Spleen (tissue), 7 donors: ENCODE data around the gene NUTM2D.
"Not testable (repeated sequence)": the region's sequence is repeated elsewhere in the genome, so short reads cannot be mapped to it uniquely, and the experiment has no call there.

Experiments
- CTCF ChIP-seq, 11 experiments: fragments of 200-600 bp in 7 of 11; fragments of 450-650 bp in 4 of 11; sonication (generic) in 4 of 11; IDR thresholded peaks in 8 of 11; conservative IDR thresholded peaks in 3 of 11; 1 replicate in 7 of 11; 2 replicates in 4 of 11; pipeline versions ENCODE4 v1.4.0 to v1.8.0; 2016 to 2021; ENCODE audit warnings: antibody characterized with exemption in 11 of 11, inconsistent platforms in 4 of 11, mild to moderate bottlenecking in 1 of 11
- POLR2A ChIP-seq, 3 donors: fragments of 450-650 bp; IDR thresholded peaks; one replicate each; pipeline ENCODE4 v1.5.1; 2017; ENCODE audit warnings: antibody characterized with exemption in 3 of 3, mild to moderate bottlenecking in 1 of 3
- POLR2AphosphoS5 ChIP-seq, 3 donors: sonication (generic); formaldehyde crosslinking; IDR thresholded peaks; one replicate each; pipeline ENCODE4 v1.5.1; 2017; ENCODE audit warnings: antibody characterized with exemption in 3 of 3
- donor health status: DM: no; HTN: no; CAD: no; lungs with moderate emphysema.
- donor health status: DM: no; HTN: no; CAD: no.
- donor health status: DM: no; HTN: no; CAD: no.

DNA sequence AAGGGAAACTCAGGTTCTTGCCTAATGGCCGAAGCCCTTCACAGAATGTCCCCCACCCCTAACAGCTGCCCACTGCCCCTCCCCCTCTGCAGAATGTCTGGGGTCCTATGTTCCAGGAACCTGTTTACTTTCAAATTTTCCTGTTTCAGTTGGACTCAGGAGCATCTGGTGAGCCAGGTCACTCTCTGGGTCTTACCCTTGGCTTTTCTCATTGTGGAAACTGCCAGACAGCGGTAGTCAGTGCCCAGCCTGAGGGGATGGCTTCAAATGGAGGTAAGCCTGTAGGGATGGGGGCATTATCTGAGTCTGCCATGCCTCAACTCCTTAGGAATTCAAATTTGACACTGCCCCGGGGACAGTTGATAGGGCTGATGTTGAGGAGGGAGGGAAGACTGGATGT, 615 bp downstream of the NUTM2D start:
- TF ChIP-seq CTCF (IDR thresholded peaks at IDR 0.05 in 8 of 11, conservative IDR thresholded peaks at IDR 0.05 in 3 of 11); POLR2AphosphoS5 (IDR thresholded peaks at IDR 0.05); POLR2A (IDR thresholded peaks at IDR 0.05): not testable (repeated sequence)
